ENCODE data around the gene ZNF737. TPM values are rescaled to one million over a fixed set of nuclear protein-coding genes. Genes with fewer than 3 reads are reported as not detected.
"Not testable (repeated sequence)": the region's sequence is repeated elsewhere in the genome, so short reads cannot be mapped to it uniquely, and the experiment has no call there.

The ZNF737 gene
- total and polyA plus RNA-seq, 7 experiments from 2014 or later = 13.3 to 43.2 (median 15.2) TPM

GRCh38 chr19:20558011-20558410 lies 7.6 kb downstream of the ZNF737 start:
- CTCF ChIA-PET = no interaction called here
- H3K9me3 ChIP-seq (ENCODE audit: control insufficient read depth in 2 of 3, low read length in 3 of 3) = peaks cover 12 to 84% (median 40%) of the 10 kb centered on the region in 3 experiments
- no peak overlapping the region for H3K27ac ChIP-seq (ENCODE audit: low read depth, low read length)
- Mint-ChIP-seq H3K4me1 (peaks cover 0 to 26% (median 21%) of the 10 kb centered on the region in 7 donors), H3K27ac (no peak overlapping the region), H3K27me3 (no peaks in the 10 kb centered on the region), H3K9me3 (peaks cover 7 to 96% (median 72%) of the 10 kb centered on the region in 11 donors), H3K36me3 (peaks cover 32 to 88% (median 82%) of the 10 kb centered on the region in 5 donors), H3K4me3 (no peak overlapping the region)
- intact Hi-C loops (cut with micrococcal nuclease) = no loop called here
- H3K27me3 ChIP-seq (ENCODE audit: control insufficient read depth in 2 of 2, insufficient read depth in 2 of 2, low read length in 2 of 2) = no peaks in the 10 kb centered on the region
- no peaks in the 10 kb centered on the region for H3K4me1 ChIP-seq (ENCODE audit: control insufficient read depth in 2 of 2, insufficient read depth in 2 of 2, low read length in 2 of 2)
- peak overlapping the region; percentile 25 for H3K4me3 ChIP-seq (ENCODE audit: low read length)
- DNase-seq (no peak), ATAC-seq (no peak)
- peaks cover 10 to 84% (median 11%) of the 10 kb centered on the region in 3 experiments for H3K36me3 ChIP-seq (ENCODE audit: control insufficient read depth in 2 of 3, insufficient read depth in 3 of 3, low read length in 3 of 3)
- POLR2A ChIA-PET = no interaction called here

- POLR2A ChIA-PET = interaction anchor here (0.7 kb wide), 1 partner anchor 10 kb away, joined by 3 read pairs; no protein-coding TSS in a partner anchor
- Mint-ChIP-seq H3K36me3 (peaks cover 21 to 66% (median 62%) of the 10 kb centered on the region in 5 donors), H3K27ac (peak overlapping the region in 1 of 9 donors; percentile 36), H3K4me3 (peak overlapping the region in 3 of 10 donors; percentile 8 to 30 (median 16)), H3K9me3 (peaks cover 13 to 92% (median 65%) of the 10 kb centered on the region in 11 donors)
- H3K4me1 Mint-ChIP-seq; H3K4me3 ChIP-seq (ENCODE audit: low read length); H3K27me3 Mint-ChIP-seq; H3K27me3 ChIP-seq (ENCODE audit: control insufficient read depth in 2 of 2, insufficient read depth in 2 of 2, low read length in 2 of 2); H3K4me1 ChIP-seq (ENCODE audit: control insufficient read depth in 2 of 2, insufficient read depth in 2 of 2, low read length in 2 of 2); DNase-seq; intact Hi-C loops (cut with micrococcal nuclease); CTCF ChIA-PET; H3K27ac ChIP-seq (ENCODE audit: low read depth, low read length); ATAC-seq: not testable (repeated sequence)
- peaks cover 27 to 55% (median 42%) of the 10 kb centered on the region in 3 experiments for H3K36me3 ChIP-seq (ENCODE audit: control insufficient read depth in 2 of 3, insufficient read depth in 3 of 3, low read length in 3 of 3)
- H3K9me3 ChIP-seq (ENCODE audit: control insufficient read depth in 2 of 3, low read length in 3 of 3) = peaks cover 25 to 96% (median 34%) of the 10 kb centered on the region in 3 experiments
Observed at GRCh38 chr19:20544667-20545333, 20.8 kb downstream of the ZNF737 start.

GRCh38 chr19:20530303-20530702 lies 35.3 kb downstream of the ZNF737 start:
- Mint-ChIP-seq H3K36me3 (peaks cover 0 to 39% (median 27%) of the 10 kb centered on the region in 5 donors), H3K9me3 (peaks cover 0 to 75% (median 44%) of the 10 kb centered on the region in 11 donors)
- H3K27ac Mint-ChIP-seq; H3K4me3 Mint-ChIP-seq; ATAC-seq; H3K4me1 ChIP-seq (ENCODE audit: control insufficient read depth in 2 of 2, insufficient read depth in 2 of 2, low read length in 2 of 2); intact Hi-C loops (cut with micrococcal nuclease); CTCF ChIA-PET; H3K36me3 ChIP-seq (ENCODE audit: control insufficient read depth in 2 of 3, insufficient read depth in 3 of 3, low read length in 3 of 3); H3K4me3 ChIP-seq (ENCODE audit: low read length); H3K27me3 ChIP-seq (ENCODE audit: control insufficient read depth in 2 of 2, insufficient read depth in 2 of 2, low read length in 2 of 2); POLR2A ChIA-PET; DNase-seq; H3K4me1 Mint-ChIP-seq; H3K27me3 Mint-ChIP-seq; H3K27ac ChIP-seq (ENCODE audit: low read depth, low read length): not testable (repeated sequence)
- H3K9me3 ChIP-seq (ENCODE audit: control insufficient read depth in 2 of 3, low read length in 3 of 3) = peaks cover 0 to 49% (median 0%) of the 10 kb centered on the region in 3 experiments

GRCh38 chr19:20513189-20513904 lies 52.2 kb downstream of the ZNF737 start:
- intact Hi-C loops (cut with micrococcal nuclease) = no loop called here
- Mint-ChIP-seq H3K27me3 (no peaks in the 10 kb centered on the region), H3K4me1 (no peaks in the 10 kb centered on the region), H3K36me3 (peaks cover 0 to 17% (median 5%) of the 10 kb centered on the region in 5 donors), H3K4me3 (no peak overlapping the region), H3K27ac (no peak overlapping the region), H3K9me3 (peaks cover 17 to 64% (median 38%) of the 10 kb centered on the region in 11 donors)
- CTCF ChIA-PET = no interaction called here
- POLR2A ChIA-PET = no interaction called here
- no peaks in the 10 kb centered on the region for H3K27me3 ChIP-seq (ENCODE audit: control insufficient read depth in 2 of 2, insufficient read depth in 2 of 2, low read length in 2 of 2)
- DNase-seq = no peak
- ATAC-seq = no peak
- no peak overlapping the region for H3K27ac ChIP-seq (ENCODE audit: low read depth, low read length)
- H3K36me3 ChIP-seq (ENCODE audit: control insufficient read depth in 2 of 3, insufficient read depth in 3 of 3, low read length in 3 of 3) = no peaks in the 10 kb centered on the region
- H3K9me3 ChIP-seq (ENCODE audit: control insufficient read depth in 2 of 3, low read length in 3 of 3) = peaks cover 0 to 24% (median 0%) of the 10 kb centered on the region in 3 experiments
- H3K4me3 ChIP-seq (ENCODE audit: low read length) = no peak overlapping the region
- H3K4me1 ChIP-seq (ENCODE audit: control insufficient read depth in 2 of 2, insufficient read depth in 2 of 2, low read length in 2 of 2) = no peaks in the 10 kb centered on the region

GRCh38 chr19:20503476-20503875 lies 62.1 kb downstream of the ZNF737 start:
- CTCF ChIA-PET = no interaction called here
- H3K4me1 Mint-ChIP-seq = no peaks in the 10 kb centered on the region
- H3K9me3 Mint-ChIP-seq = peaks cover 17 to 94% (median 47%) of the 10 kb centered on the region in 11 donors

More at GRCh38 chr19:20503476-20503875, 62.1 kb downstream of the ZNF737 start:
- intact Hi-C loops (cut with micrococcal nuclease) = no loop called here
- Histone ChIP-seq H3K27ac (ENCODE audit: low read depth, low read length) (no peak overlapping the region), H3K4me1 (ENCODE audit: control insufficient read depth in 2 of 2, insufficient read depth in 2 of 2, low read length in 2 of 2) (no peaks in the 10 kb centered on the region), H3K9me3 (ENCODE audit: control insufficient read depth in 2 of 3, low read length in 3 of 3) (peaks cover 0 to 19% (median 0%) of the 10 kb centered on the region in 3 experiments), H3K4me3 (ENCODE audit: low read length) (no peak overlapping the region), H3K36me3 (ENCODE audit: control insufficient read depth in 2 of 3, insufficient read depth in 3 of 3, low read length in 3 of 3) (no peaks in the 10 kb centered on the region), H3K27me3 (ENCODE audit: control insufficient read depth in 2 of 2, insufficient read depth in 2 of 2, low read length in 2 of 2) (no peaks in the 10 kb centered on the region)
- H3K4me3 Mint-ChIP-seq = no peak overlapping the region
- peaks cover 0 to 5% (median 0%) of the 10 kb centered on the region in 5 donors for H3K27me3 Mint-ChIP-seq
- POLR2A ChIA-PET = no interaction called here
- H3K27ac Mint-ChIP-seq = no peak overlapping the region
- DNase-seq = no peak
- H3K36me3 Mint-ChIP-seq = peaks cover 0 to 32% (median under 1%) of the 10 kb centered on the region in 5 donors
- ATAC-seq = no peak

Data from naive thymus-derived CD4-positive, alpha-beta T cell (primary cell).